NCI-H460 (cell line): ENCODE data around the gene CEP97. TPM values are rescaled to one million over a fixed set of nuclear protein-coding genes. Genes with fewer than 3 reads are reported as not detected.
"Not testable (repeated sequence)": the region's sequence is repeated elsewhere in the genome, so short reads cannot be mapped to it uniquely, and the experiment has no call there.

Source experiments
- DNase-seq: peaks from one replicate; pipeline ENCODE4 v3.0.0-alpha.2; 2016; ENCODE audit warnings: low read depth; ENCODE audit errors: extremely low read depth
- polyA plus RNA-seq: library from polyadenylated mRNA; depleted of rRNA; stranded (reverse); fragments of >200 nt; gene quantifications from 2 replicates; pipeline ENCODE4 v1.2.3, GENCODE V29; 2014; cell fraction: nucleus; rRNA removed
- total RNA-seq: library from RNA; depleted of rRNA; stranded (reverse); fragments of >200 nt; shearing (Covaris generic); gene quantifications from 2 replicates; pipeline ENCODE4 v1.2.3, GENCODE V29; 2014; rRNA removed

The CEP97 gene
- 13.6 and 14.9 TPM in 2 replicates for total RNA-seq
- polyA plus RNA-seq = 6.4 and 9.5 TPM in 2 replicates

- DNase-seq = peak; percentile 84
Measured at GRCh38 chr3:101724329-101725193, at the start of gene CEP97. CEP97 (plus strand) TSS chr3:101724614; CDS start chr3:101724677, 63 bp downstream.

- DNase-seq = no peak
Measured at GRCh38 chr3:101675709-101676215, 48.7 kb upstream of the CEP97 start.

- peak; percentile 80 for DNase-seq
Measured at GRCh38 chr3:101676216-101676764, 48.1 kb upstream of the CEP97 start.

- peak; percentile 99 for DNase-seq
Measured at GRCh38 chr3:101676765-101677435, 47.5 kb upstream of the CEP97 start, which contains the start of gene ZBTB11. ZBTB11 (minus strand) TSS chr3:101677132; CDS start chr3:101676914, 218 bp downstream.

GRCh38 chr3:101677436-101678286 is 46.8 kb upstream of the CEP97 start:
- DNase-seq = no peak

GRCh38 chr3:101678837-101679236 is 45.6 kb upstream of the CEP97 start:
- DNase-seq = not testable (repeated sequence)

GRCh38 chr3:101680466-101680865 is 43.9 kb upstream of the CEP97 start:
- DNase-seq = no peak

GRCh38 chr3:101685050-101685400 is 39.4 kb upstream of the CEP97 start:
- no peak for DNase-seq

GRCh38 chr3:101685870-101686307 is 38.5 kb upstream of the CEP97 start:
- DNase-seq = no peak

- DNase-seq = no peak
Measured at GRCh38 chr3:101687142-101687931, 37.1 kb upstream of the CEP97 start.

- DNase-seq = no peak
Measured at GRCh38 chr3:101689286-101689685, 35.1 kb upstream of the CEP97 start.

- DNase-seq = no peak
Measured at GRCh38 chr3:101690972-101691371, 33.4 kb upstream of the CEP97 start.

GRCh38 chr3:101691685-101692671 is 32.4 kb upstream of the CEP97 start:
- not testable (repeated sequence) for DNase-seq

GRCh38 chr3:101693540-101693939 is 30.9 kb upstream of the CEP97 start:
- DNase-seq = peak; percentile 56

GRCh38 chr3:101694836-101695235 is 29.6 kb upstream of the CEP97 start:
- DNase-seq = not testable (repeated sequence)

- DNase-seq = peak; percentile 54
Measured at GRCh38 chr3:101695779-101696372, 28.5 kb upstream of the CEP97 start.
